ENCODE results near the gene HERPUD1.
"Not testable (repeated sequence)": the region's sequence is repeated elsewhere in the genome, so short reads cannot be mapped to it uniquely, and the experiment has no call there.

Gene HERPUD1

GRCh38 chr16:56932721-56933619 lies 1.0 kb downstream of the HERPUD1 start:
- H3F3A ChIP-seq (ENCODE audit: control insufficient read depth, insufficient read depth) = peaks cover 15% of the 10 kb centered on the region
- peak overlapping the region; percentile 94 for H3K27ac ChIP-seq (ENCODE audit: low read depth, low read length)
- peaks cover 35% of the 10 kb centered on the region for H4K20me1 ChIP-seq (ENCODE audit: control insufficient read depth, insufficient read depth, low read depth, low read length)
- H3K4me2 ChIP-seq (ENCODE audit: low read length) = peak overlapping the region; percentile 76
- H3K4me1 ChIP-seq (ENCODE audit: control insufficient read depth, low read length) = peaks cover 72% of the 10 kb centered on the region
- H3K36me3 ChIP-seq (ENCODE audit: control insufficient read depth, low read length) = peaks cover 59% of the 10 kb centered on the region
- H3K9me3 ChIP-seq (ENCODE audit: control insufficient read depth, insufficient read depth, low read length) = no peaks in the 10 kb centered on the region
- no peaks in the 10 kb centered on the region for H3K9me2 ChIP-seq (replicated peaks; ENCODE audit: control insufficient read depth, low read length)
- no peaks in the 10 kb centered on the region for H3K27me3 ChIP-seq (ENCODE audit: control insufficient read depth, low read length)
- peak overlapping the region; percentile 100 for H3K4me3 ChIP-seq (ENCODE audit: low read length)
- peaks cover 60% of the 10 kb centered on the region for H3K79me2 ChIP-seq (ENCODE audit: control insufficient read depth, low read length)
- TF ChIP-seq CTCF (IDR thresholded peaks at IDR 0.05; ENCODE audit: low read depth, low read length, poor library complexity, severe bottlenecking) (peak; percentile 2), EZH2phosphoT487 (IDR thresholded peaks at IDR 0.05; ENCODE audit: borderline replicate concordance, low read length) (no peak)

- no peak overlapping the region for H3K27ac ChIP-seq (ENCODE audit: low read depth, low read length)
Observed at GRCh38 chr16:56933828-56934598, 2.1 kb downstream of the HERPUD1 start.

GRCh38 chr16:56934599-56935145 lies 2.7 kb downstream of the HERPUD1 start:
- peaks cover 40% of the 10 kb centered on the region for H4K20me1 ChIP-seq (ENCODE audit: control insufficient read depth, insufficient read depth, low read depth, low read length)
- H3K4me2 ChIP-seq (ENCODE audit: low read length) = peak overlapping the region; percentile 76
- peaks cover 80% of the 10 kb centered on the region for H3K4me1 ChIP-seq (ENCODE audit: control insufficient read depth, low read length)
- not testable (repeated sequence) for H3K9me2 ChIP-seq (replicated peaks; ENCODE audit: control insufficient read depth, low read length); H3K27ac ChIP-seq (ENCODE audit: low read depth, low read length); H3K9me3 ChIP-seq (ENCODE audit: control insufficient read depth, insufficient read depth, low read length); H3K27me3 ChIP-seq (ENCODE audit: control insufficient read depth, low read length)
- H3K4me3 ChIP-seq (ENCODE audit: low read length) = peak overlapping the region; percentile 100
- peaks cover 76% of the 10 kb centered on the region for H3K36me3 ChIP-seq (ENCODE audit: control insufficient read depth, low read length)
- H3F3A ChIP-seq (ENCODE audit: control insufficient read depth, insufficient read depth) = peaks cover 15% of the 10 kb centered on the region
- H3K79me2 ChIP-seq (ENCODE audit: control insufficient read depth, low read length) = peaks cover 76% of the 10 kb centered on the region

More at GRCh38 chr16:56933828-56934598, 2.1 kb downstream of the HERPUD1 start:
- peak overlapping the region; percentile 76 for H3K4me2 ChIP-seq (ENCODE audit: low read length)
- no peaks in the 10 kb centered on the region for H3K9me2 ChIP-seq (replicated peaks; ENCODE audit: control insufficient read depth, low read length)
- peaks cover 36% of the 10 kb centered on the region for H4K20me1 ChIP-seq (ENCODE audit: control insufficient read depth, insufficient read depth, low read depth, low read length)
- no peak for TF ChIP-seq CTCF (IDR thresholded peaks at IDR 0.05; ENCODE audit: low read depth, low read length, poor library complexity, severe bottlenecking)
- TF ChIP-seq EZH2phosphoT487 (IDR thresholded peaks at IDR 0.05; ENCODE audit: borderline replicate concordance, low read length) = no peak
- peak overlapping the region; percentile 100 for H3K4me3 ChIP-seq (ENCODE audit: low read length)
- H3K27me3 ChIP-seq (ENCODE audit: control insufficient read depth, low read length) = no peaks in the 10 kb centered on the region
- peaks cover 69% of the 10 kb centered on the region for H3K79me2 ChIP-seq (ENCODE audit: control insufficient read depth, low read length)
- H3K9me3 ChIP-seq (ENCODE audit: control insufficient read depth, insufficient read depth, low read length) = no peaks in the 10 kb centered on the region
- peaks cover 76% of the 10 kb centered on the region for H3K4me1 ChIP-seq (ENCODE audit: control insufficient read depth, low read length)
- H3K36me3 ChIP-seq (ENCODE audit: control insufficient read depth, low read length) = peaks cover 70% of the 10 kb centered on the region
- H3F3A ChIP-seq (ENCODE audit: control insufficient read depth, insufficient read depth) = peaks cover 15% of the 10 kb centered on the region

All from DOHH2 (cell line).